ENCODE results near the gene ARMC7. TPM values are rescaled to one million over a fixed set of nuclear protein-coding genes. Genes with fewer than 3 reads are reported as not detected.

The ARMC7 gene
- total and polyA plus RNA-seq, 10 of the 15 experiments (the other 5 are each of a cell fraction or from before 2014, with no cell fraction given): 1.5 to 19.8 (median 6.3) TPM

DNA sequence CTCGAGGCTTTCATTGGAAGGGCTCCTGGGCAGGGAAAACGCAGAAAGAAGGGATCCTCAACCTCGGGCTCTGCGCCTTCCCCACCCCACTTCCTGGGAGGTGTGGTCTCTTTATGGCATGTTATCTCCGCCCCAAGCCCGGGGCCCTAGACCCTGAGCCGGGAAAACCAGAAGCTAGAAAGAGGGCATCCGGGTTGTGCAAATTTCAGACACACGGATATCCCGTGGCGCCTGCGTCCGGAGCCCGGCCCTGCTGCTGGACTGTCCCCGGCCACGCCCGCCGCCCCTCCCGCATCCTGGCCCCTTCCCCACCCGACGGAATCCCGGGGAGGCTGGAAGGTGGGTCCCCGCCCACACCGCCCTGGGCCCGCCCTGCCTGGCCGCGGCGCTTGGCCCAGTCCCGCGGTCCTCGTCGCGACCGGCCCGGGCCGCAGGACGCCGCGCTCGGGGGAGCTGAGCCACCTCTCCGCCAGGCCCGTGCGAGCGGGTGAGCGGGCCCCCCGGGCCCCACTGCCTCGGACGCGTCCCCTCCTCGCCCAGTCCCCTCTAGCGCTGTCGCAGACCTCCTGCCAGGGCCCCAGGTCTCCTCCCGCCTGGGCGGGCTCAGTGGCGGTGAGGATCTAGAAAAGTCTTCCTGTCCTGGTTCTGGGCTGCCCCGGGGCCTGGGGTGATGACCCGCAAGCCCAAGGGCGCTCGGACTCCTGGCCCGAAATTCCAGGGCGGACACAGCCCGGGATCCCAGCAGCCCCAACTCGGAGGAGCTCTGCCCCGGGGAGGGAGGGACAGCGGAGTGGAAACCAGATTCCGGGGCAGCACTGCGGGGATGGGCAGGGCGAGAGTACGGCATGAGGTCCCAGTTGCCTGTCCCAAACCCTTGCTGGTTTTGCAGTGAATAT is 22.0 kb upstream of the ARMC7 start, which contains the start of gene SLC16A5 (continued):
- TF ChIP-seq ATF3 (IDR thresholded peaks at IDR 0.05; ENCODE audit: borderline replicate concordance, extremely low read depth, low read depth, low read length): no peak
- no peak for TF ChIP-seq NR2C1 (IDR thresholded peaks at IDR 0.05)
- TF ChIP-seq MYB (IDR thresholded peaks at IDR 0.05; ENCODE audit: borderline replicate concordance, low read depth, low read length): no peak
- no peak for TF ChIP-seq IRF4 (IDR thresholded peaks at IDR 0.05; ENCODE audit: low read depth, low read length)
- TF ChIP-seq FOXM1 (IDR thresholded peaks at IDR 0.05; ENCODE audit: low read depth, low read length): no peak
- TF ChIP-seq SMC3 (IDR thresholded peaks at IDR 0.05; ENCODE audit: borderline replicate concordance, low read length): no peak
- TF ChIP-seq ZNF24 (IDR thresholded peaks at IDR 0.05): no peak
- TF ChIP-seq SMARCA5 (IDR thresholded peaks at IDR 0.05): no peak
- TF ChIP-seq JUNB (IDR thresholded peaks at IDR 0.05): no peak
- no peak for TF ChIP-seq NRF1 (conservative IDR thresholded peaks at IDR 0.05; ENCODE audit: low read depth, low read length)
- TF ChIP-seq BACH1 (IDR thresholded peaks at IDR 0.05; ENCODE audit: borderline replicate concordance): 0 out of 2 replicates have a peak, but pooled peaks have one; percentile 18
- TF ChIP-seq SKIL (IDR thresholded peaks at IDR 0.05; ENCODE audit: low read depth, poor library complexity, severe bottlenecking): no peak
- TF ChIP-seq, protein P1, sequence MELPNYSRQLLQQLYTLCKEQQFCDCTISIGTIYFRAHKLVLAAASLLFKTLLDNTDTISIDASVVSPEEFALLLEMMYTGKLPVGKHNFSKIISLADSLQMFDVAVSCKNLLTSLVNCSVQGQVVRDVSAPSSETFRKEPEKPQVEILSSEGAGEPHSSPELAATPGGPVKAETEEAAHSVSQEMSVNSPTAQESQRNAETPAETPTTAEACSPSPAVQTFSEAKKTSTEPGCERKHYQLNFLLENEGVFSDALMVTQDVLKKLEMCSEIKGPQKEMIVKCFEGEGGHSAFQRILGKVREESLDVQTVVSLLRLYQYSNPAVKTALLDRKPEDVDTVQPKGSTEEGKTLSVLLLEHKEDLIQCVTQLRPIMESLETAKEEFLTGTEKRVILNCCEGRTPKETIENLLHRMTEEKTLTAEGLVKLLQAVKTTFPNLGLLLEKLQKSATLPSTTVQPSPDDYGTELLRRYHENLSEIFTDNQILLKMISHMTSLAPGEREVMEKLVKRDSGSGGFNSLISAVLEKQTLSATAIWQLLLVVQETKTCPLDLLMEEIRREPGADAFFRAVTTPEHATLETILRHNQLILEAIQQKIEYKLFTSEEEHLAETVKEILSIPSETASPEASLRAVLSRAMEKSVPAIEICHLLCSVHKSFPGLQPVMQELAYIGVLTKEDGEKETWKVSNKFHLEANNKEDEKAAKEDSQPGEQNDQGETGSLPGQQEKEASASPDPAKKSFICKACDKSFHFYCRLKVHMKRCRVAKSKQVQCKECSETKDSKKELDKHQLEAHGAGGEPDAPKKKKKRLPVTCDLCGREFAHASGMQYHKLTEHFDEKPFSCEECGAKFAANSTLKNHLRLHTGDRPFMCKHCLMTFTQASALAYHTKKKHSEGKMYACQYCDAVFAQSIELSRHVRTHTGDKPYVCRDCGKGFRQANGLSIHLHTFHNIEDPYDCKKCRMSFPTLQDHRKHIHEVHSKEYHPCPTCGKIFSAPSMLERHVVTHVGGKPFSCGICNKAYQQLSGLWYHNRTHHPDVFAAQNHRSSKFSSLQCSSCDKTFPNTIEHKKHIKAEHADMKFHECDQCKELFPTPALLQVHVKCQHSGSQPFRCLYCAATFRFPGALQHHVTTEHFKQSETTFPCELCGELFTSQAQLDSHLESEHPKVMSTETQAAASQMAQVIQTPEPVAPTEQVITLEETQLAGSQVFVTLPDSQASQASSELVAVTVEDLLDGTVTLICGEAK (IDR thresholded peaks at IDR 0.05; ENCODE audit: borderline replicate concordance): no peak
- TF ChIP-seq BRCA1 (IDR thresholded peaks at IDR 0.05; ENCODE audit: low read depth, low read length): no peak
- TF ChIP-seq NKRF (conservative IDR thresholded peaks at IDR 0.05): no peak
- no peak for TF ChIP-seq KDM1A (IDR thresholded peaks at IDR 0.05; ENCODE audit: borderline replicate concordance)
- TF ChIP-seq RELB (IDR thresholded peaks at IDR 0.05; ENCODE audit: low read depth): no peak

Measured in GM12878 (cell line).